Measurements from ENCODE around the gene COL20A1.

DNA sequence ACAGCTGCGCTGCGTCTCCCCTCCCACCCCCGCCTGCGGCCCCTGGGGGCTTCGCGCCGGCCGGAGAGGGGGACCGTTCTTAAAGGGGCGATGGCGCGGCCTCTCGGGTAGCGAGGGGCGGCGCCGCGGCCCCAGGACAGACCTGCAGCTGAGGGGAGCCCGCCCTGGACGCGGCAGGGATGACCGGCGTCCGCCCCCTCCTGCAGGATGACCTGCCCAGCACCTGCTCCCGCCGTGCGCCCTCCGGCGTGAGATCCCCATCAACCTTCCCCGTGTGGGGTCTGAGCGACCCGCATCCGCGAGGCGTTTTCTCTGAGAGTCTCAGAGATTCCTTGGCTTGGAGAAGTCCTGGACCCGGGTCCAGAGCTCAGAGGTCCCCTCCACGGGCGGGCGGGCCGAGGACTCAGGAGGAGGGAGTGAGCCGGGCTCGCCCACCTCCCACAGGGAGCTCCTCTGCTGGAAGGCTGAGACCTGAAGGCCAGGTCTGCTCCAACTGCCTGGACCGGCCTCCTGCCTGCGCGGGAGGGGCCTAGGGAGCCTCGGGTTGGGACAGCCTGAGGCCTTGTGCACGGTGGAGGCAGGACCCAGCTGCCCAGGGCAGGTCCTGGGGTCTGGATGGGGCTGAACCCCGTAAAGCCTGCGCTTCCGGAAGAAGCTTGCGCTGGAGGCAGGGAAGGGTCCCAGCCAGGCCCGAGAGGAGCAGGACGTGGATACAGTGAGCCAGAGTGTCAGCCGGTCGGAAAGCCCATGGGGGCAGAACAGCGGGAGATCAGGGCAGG, 38.2 kb upstream of the COL20A1 start:
- TF ChIP-seq, protein P1, sequence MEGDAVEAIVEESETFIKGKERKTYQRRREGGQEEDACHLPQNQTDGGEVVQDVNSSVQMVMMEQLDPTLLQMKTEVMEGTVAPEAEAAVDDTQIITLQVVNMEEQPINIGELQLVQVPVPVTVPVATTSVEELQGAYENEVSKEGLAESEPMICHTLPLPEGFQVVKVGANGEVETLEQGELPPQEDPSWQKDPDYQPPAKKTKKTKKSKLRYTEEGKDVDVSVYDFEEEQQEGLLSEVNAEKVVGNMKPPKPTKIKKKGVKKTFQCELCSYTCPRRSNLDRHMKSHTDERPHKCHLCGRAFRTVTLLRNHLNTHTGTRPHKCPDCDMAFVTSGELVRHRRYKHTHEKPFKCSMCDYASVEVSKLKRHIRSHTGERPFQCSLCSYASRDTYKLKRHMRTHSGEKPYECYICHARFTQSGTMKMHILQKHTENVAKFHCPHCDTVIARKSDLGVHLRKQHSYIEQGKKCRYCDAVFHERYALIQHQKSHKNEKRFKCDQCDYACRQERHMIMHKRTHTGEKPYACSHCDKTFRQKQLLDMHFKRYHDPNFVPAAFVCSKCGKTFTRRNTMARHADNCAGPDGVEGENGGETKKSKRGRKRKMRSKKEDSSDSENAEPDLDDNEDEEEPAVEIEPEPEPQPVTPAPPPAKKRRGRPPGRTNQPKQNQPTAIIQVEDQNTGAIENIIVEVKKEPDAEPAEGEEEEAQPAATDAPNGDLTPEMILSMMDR (IDR thresholded peaks at IDR 0.05): no peak
- TF ChIP-seq POLR2A (IDR thresholded peaks at IDR 0.05) (no peak), EP300 (IDR thresholded peaks at IDR 0.05) (no peak)
